Kidney (tissue), 14 donors: ENCODE data around the gene FARS2. TPM values are rescaled to one million over a fixed set of nuclear protein-coding genes. Genes with fewer than 3 reads are reported as not detected.

ENCODE experiments used
- DNase-seq, 5 donors: peaks; one replicate each; pipeline ENCODE4 v3.0.0-alpha.2; 2013 to 2020
- FAIRE-seq: peaks from 2 replicates; lab custom pipeline; 2012; peaks lifted over from hg19 to GRCh38; lab: Jason Lieb, UNC
- H3K27ac ChIP-seq, 2 donors: one replicate each; pipeline ENCODE4 v1.7.0; 2013; ENCODE audit warnings: low read depth in 2 of 2, low read length in 2 of 2, inconsistent platforms in 1 of 2
- H3K27me3 ChIP-seq: one replicate; pipeline ENCODE4 v1.7.1; 2013; ENCODE audit warnings: low read length, inconsistent platforms; ENCODE audit not compliant: control insufficient read depth, insufficient read depth
- H3K36me3 ChIP-seq, 3 donors: one replicate each; pipeline versions ENCODE4 v1.7.0 to v1.7.1; 2013; ENCODE audit warnings: low read length in 3 of 3, control low read depth in 1 of 3, inconsistent platforms in 1 of 3; ENCODE audit not compliant: insufficient read depth in 3 of 3, control insufficient read depth in 2 of 3
- H3K4me1 ChIP-seq, 3 donors: one replicate each; pipeline versions ENCODE4 v1.7.0 to v1.7.1; 2013; ENCODE audit warnings: low read length in 3 of 3, inconsistent platforms in 1 of 3, low read depth in 1 of 3; ENCODE audit not compliant: control insufficient read depth in 2 of 3, insufficient read depth in 2 of 3
- H3K4me3 ChIP-seq, 3 donors: one replicate each; pipeline versions ENCODE4 v1.7.0 to v1.8.1; 2013; ENCODE audit warnings: low read length in 3 of 3, control low read depth in 1 of 3, inconsistent platforms in 1 of 3
- H3K9ac ChIP-seq, 3 donors: one replicate each; pipeline versions ENCODE4 v1.7.0 to v1.7.1; 2013; ENCODE audit warnings: low read length in 3 of 3, control low read depth in 1 of 3, inconsistent platforms in 1 of 3
- H3K9me3 ChIP-seq, 3 donors: one replicate each; pipeline versions ENCODE4 v1.7.0 to v1.7.1; 2013; ENCODE audit warnings: low read length in 3 of 3, control low read depth in 1 of 3, inconsistent platforms in 1 of 3; ENCODE audit not compliant: control insufficient read depth in 2 of 3, insufficient read depth in 1 of 3
- CTCF ChIP-seq: IDR thresholded peaks from 3 replicates; pipeline ENCODE4 v1.5.1; 2012; ENCODE audit warnings: mild to moderate bottlenecking, moderate library complexity, borderline replicate concordance; ENCODE audit not compliant: insufficient read depth; ENCODE audit errors: extremely low read depth
- intact Hi-C: fragments of 100-400 bp; cut with DNase I; formaldehyde crosslinking; loops from one replicate; pipeline ENCODE4 v1.11.1; 2022
- polyA plus RNA-seq: library from polyadenylated mRNA; stranded (reverse); fragments of 350-450 nt; fragmentation: Illumina TruSeq; extraction: RNeasy Lipid Tissue Mini Kit (QIAGEN cat#74804); gene quantifications from one replicate; pipeline ENCODE4 v1.2.3, GENCODE V29; 2014; ENCODE audit warnings: low read depth, low replicate concordance; ENCODE audit not compliant: insufficient read depth
- total RNA-seq: library from RNA; stranded (reverse); fragmentation: NEBNext Ultra II Directional; extraction: Animal tissue kit (Norgen Biotek cat#: 25700); gene quantifications from one replicate; pipeline ENCODE4 v1.2.1, GENCODE V29; 2021
- donor health status: control.
- donor health status: control.
- donor health status: control.
- donor health status: control.
- donor health status: control.
- donor health status: DM: yes; HTN: yes; CAD: no.
- donor health status: Normal renal cell carcinoma (clear cell type).

Gene FARS2
- total and polyA plus RNA-seq, 2 donors from 2014 or later: 22.1 to 24.8 TPM

DNA sequence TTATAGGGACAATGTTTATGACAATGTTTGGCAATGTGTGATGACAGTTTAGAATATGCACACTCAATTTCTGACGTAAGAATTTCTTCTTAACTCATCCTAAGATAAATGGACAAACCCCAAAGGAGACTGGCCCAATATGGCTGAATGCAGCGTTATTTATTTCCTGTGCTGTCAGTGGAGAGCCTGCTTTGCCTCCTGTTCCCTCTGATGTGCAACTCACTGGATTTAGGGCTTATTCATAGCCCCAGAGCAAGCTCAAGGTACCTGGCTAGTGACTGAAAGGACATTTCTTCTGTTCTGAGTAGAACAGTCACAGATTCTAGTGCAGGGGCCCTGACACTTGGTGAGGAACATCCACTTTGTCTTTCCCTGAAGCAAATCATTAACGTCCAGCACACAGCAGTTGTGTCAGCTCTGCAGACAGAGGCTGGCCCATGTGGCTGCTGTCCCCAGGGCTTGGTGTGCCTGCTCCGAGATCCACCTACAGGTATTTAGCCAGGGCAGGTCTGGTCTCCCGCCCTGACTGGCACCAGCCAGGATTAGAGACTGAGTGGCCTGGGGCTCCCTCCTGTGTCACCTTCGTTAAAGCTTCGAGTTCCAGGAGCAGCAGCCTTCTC lies 64.8 kb downstream of the FARS2 start:
- no peak for DNase-seq
- FAIRE-seq: no peak
- intact Hi-C loops: no loop called here
- no peak for TF ChIP-seq CTCF
- Histone ChIP-seq H3K36me3 (no peaks in the 10 kb centered on the region), H3K9me3 (no peaks in the 10 kb centered on the region), H3K4me3 (no peak overlapping the region), H3K27me3 (no peaks in the 10 kb centered on the region), H3K4me1 (no peaks in the 10 kb centered on the region), H3K27ac (no peak overlapping the region), H3K9ac (no peak overlapping the region)

GRCh38 chr6:5328800-5329199 lies 67.5 kb downstream of the FARS2 start:
- intact Hi-C loops: no loop called here
- no peak for TF ChIP-seq CTCF

DNA sequence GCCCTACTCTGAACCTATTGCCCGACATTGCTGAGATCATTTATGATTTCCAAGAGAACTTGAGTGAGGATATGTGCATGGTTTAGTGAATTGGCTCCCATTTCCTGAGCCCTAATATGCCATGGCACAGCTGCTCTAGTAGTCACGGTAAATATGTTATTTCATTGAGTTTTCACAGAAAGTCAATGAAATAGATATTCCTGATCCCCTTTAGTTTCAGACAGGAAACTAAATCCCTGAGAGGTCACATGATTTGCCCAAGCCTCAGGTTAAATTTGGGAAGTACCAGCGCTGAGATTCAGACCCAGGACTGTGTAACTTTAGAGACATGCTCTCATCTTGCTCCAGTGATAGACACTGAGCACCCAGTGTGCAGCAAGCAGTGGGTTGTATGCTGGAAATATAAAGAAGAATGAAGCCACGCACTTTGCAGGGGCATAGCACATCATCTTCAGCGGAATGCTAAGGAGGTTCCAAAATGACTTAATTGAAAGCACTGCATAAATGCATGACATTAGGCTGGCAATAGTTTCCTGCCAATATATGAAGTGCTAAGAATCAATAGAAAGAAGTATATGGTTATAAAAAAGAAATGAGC lies 70.6 kb downstream of the FARS2 start:
- no peak overlapping the region for H3K27ac ChIP-seq
- no peak for TF ChIP-seq CTCF

More at GRCh38 chr6:5328800-5329199, 67.5 kb downstream of the FARS2 start:
- no peaks in the 10 kb centered on the region for H3K4me1 ChIP-seq
- H3K9me3 ChIP-seq: no peaks in the 10 kb centered on the region
- H3K9ac ChIP-seq: no peak overlapping the region
- FAIRE-seq: no peak
- no peaks in the 10 kb centered on the region for H3K27me3 ChIP-seq
- H3K4me3 ChIP-seq: no peak overlapping the region
- no peaks in the 10 kb centered on the region for H3K36me3 ChIP-seq
- no peak overlapping the region for H3K27ac ChIP-seq
- DNase-seq: no peak

More for the DNA sequence above, 70.6 kb downstream of the FARS2 start:
- H3K27me3 ChIP-seq: no peaks in the 10 kb centered on the region
- intact Hi-C loops: no loop called here
- no peaks in the 10 kb centered on the region for H3K9me3 ChIP-seq
- no peak for FAIRE-seq
- no peak overlapping the region for H3K4me3 ChIP-seq
- DNase-seq: no peak
- no peaks in the 10 kb centered on the region for H3K36me3 ChIP-seq
- H3K9ac ChIP-seq: no peak overlapping the region
- H3K4me1 ChIP-seq: no peaks in the 10 kb centered on the region
